GM19395 (cell line): ENCODE data around the gene ADAMTS3.

Experiments
- ATAC-seq: cut with Tn5 transposase; IDR thresholded peaks from one replicate; pipeline ENCODE4 v1.9.1; 2021; ENCODE audit warnings: mild to moderate bottlenecking, moderate library complexity; ENCODE audit not compliant: unreplicated experiment

Gene ADAMTS3

DNA sequence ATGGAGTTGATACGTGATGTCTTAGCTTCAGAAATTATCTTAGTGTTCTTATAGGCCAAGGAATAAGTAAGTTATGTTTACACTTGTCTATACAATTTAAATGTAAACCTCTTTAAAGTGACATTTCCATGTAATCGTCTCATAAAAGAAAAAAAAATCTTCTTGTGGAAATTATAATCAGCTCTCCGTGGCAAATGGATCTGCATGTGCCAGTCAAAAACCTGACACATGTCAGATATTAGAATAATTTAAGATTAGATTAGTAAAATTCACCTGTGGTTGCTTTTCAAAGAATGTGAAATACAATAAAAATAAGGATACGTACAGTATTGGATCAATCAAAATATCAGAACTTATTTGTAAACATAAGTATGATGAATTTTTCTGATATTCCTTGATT lies 263.9 kb downstream of the ADAMTS3 start:
- ATAC-seq: no peak

DNA sequence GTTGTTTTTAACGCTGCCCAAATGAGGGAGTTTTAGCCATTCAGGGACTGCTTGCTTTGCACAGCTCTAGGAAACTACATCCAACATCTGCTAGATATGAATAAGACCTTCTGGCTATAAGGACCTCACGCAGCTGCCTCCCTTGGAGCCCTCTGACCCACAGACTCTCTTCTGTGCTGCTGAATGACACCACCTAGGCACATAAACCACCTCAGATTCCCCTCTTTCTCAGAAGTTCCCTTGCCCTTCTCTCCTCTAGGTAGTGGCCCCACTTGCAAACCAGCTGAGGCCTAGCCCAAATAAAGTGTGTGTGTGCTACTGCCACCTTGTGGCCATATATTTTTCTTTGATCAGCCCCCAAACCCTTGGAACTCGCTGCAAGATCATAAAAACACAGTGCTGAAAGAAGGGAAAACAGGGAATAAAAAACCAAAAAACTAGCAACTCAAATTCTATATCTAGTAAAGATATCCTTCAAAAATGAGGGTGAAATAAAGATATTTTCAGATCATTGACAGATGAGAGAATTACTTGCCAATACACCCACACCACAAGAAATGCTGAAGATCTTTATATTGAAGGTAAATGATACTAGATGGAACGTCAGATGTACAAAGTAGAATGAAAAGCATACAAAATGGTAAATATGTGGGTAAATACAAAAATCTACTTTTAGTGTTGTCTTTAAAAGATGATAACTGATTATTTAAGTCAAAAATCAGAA lies 265.9 kb downstream of the ADAMTS3 start:
- ATAC-seq: peak; percentile 97

DNA sequence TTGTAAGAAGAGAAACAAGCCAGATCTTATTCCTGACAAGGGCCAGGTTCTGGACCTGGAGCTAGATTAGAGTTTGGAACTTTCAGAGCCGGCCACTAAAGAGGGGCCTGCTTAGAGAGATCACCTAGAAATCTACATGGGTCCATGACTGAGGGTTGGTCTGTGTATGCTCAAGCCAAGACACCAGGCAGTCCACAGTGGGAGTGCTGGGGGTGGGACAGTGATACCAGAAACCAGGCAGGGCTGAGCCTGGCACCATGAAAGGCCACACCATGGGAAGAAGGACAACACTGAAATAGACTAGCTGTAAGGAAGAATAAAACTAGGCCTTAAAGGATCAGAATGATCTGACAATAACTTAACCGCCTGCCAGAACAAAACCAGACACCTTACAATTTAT lies 267.3 kb downstream of the ADAMTS3 start:
- no peak for ATAC-seq

GRCh38 chr4:72300126-72300525 lies 268.9 kb downstream of the ADAMTS3 start:
- ATAC-seq: no peak

- peak; percentile 78 for ATAC-seq
Measured at GRCh38 chr4:72295966-72296557, 273.0 kb downstream of the ADAMTS3 start.

DNA sequence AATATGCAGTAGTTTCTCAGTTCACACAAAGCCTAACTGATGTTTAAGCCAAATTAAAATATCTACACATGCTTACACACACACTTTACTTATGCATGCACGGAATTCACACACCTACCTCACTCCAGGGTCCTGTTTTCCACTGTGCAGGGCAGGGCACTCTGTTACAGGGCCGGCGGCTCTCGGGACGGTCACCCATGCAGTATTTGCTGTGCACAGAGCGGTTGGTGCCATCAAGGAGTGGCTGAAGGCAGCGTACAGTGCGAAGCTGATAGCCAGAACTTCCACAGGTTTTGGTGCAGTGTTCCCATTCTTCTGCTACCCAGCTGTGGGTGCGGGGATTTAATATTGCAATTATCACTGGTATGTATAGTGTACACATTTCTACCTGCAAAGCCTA lies 278.3 kb downstream of the ADAMTS3 start:
- no peak for ATAC-seq

- ATAC-seq: no peak
Measured at GRCh38 chr4:72286910-72287309, 282.1 kb downstream of the ADAMTS3 start.

GRCh38 chr4:72286185-72286584 lies 282.8 kb downstream of the ADAMTS3 start:
- ATAC-seq: no peak

DNA sequence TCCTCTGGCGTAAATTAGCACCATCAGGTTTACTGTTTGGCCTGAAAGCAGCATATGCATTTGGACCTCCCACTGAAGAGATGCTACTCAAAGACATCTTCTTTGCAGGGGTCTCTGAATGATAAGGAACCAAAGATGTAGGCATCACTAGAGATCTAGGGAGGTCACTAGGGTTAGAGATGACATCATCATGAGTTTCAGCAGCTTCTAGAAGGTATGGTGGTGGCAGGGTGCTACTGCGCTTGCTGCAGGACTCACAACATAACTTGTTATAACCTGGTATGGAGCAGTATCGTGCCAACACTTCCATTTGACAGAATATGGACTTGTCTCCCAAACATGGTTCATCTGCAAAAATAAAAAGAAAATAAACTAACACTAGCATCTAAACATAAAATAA lies 285.7 kb downstream of the ADAMTS3 start:
- peak; percentile 45 for ATAC-seq

GRCh38 chr4:72280252-72280651 lies 288.8 kb downstream of the ADAMTS3 start:
- ATAC-seq: no peak

- ATAC-seq: no peak
Measured at GRCh38 chr4:72275381-72275780, 293.6 kb downstream of the ADAMTS3 start.

- no peak for ATAC-seq
Measured at GRCh38 chr4:72274251-72274650, 294.8 kb downstream of the ADAMTS3 start.

- no peak for ATAC-seq
Measured at GRCh38 chr4:72255269-72255668, 313.8 kb downstream of the ADAMTS3 start.

GRCh38 chr4:72243641-72244040 lies 325.4 kb downstream of the ADAMTS3 start:
- ATAC-seq: no peak

GRCh38 chr4:72239487-72240116 lies 329.4 kb downstream of the ADAMTS3 start:
- no peak for ATAC-seq
